Activated T-helper 17 cell treated with anti-CD3 and anti-CD28 coated beads, Interleukin-2, amount 50 U/mL, for 72 hours (primary cell): ENCODE data around the gene FUOM. TPM values are rescaled to one million over a fixed set of nuclear protein-coding genes. Genes with fewer than 3 reads are reported as not detected.

Source experiments
- ATAC-seq: fragments of 150-1000 bp; cut with Tn5 transposase; replicated peaks from 2 replicates; pipeline ENCODE4 v1.10.0; 2021; ENCODE audit warnings: mild to moderate bottlenecking, moderate library complexity
- H3K27ac Mint-ChIP-seq: one replicate; pipeline ENCODE4 v1.8.0; 2022; ENCODE audit warnings: mixed read lengths
- H3K27me3 Mint-ChIP-seq: one replicate; pipeline ENCODE4 v1.8.0; 2022; ENCODE audit warnings: mixed read lengths
- H3K36me3 Mint-ChIP-seq: one replicate; pipeline ENCODE4 v1.8.0; 2022; ENCODE audit warnings: low read depth, mild to moderate bottlenecking, mixed read lengths
- H3K4me1 Mint-ChIP-seq: one replicate; pipeline ENCODE4 v1.8.0; 2022; ENCODE audit warnings: mixed read lengths
- H3K4me3 Mint-ChIP-seq: one replicate; pipeline ENCODE4 v1.8.0; 2022; ENCODE audit warnings: mild to moderate bottlenecking, mixed read lengths
- H3K9me3 Mint-ChIP-seq: one replicate; pipeline ENCODE4 v1.8.0; 2022; ENCODE audit warnings: mixed read lengths
- total RNA-seq, 2 donors: library from RNA; stranded (reverse); gene quantifications; one replicate each; pipeline ENCODE4 v1.2.3, GENCODE V29; 2022

The FUOM gene
- total RNA-seq, 2 donors from 2014 or later, result 13.8 to 21.9 TPM

- no peaks in the 10 kb centered on the region for H3K36me3 Mint-ChIP-seq
- no peak overlapping the region for H3K4me3 Mint-ChIP-seq
These were observed 3.1 kb downstream of the FUOM start for GRCh38 chr10:133354672-133355240.

GRCh38 chr10:133353988-133354605, 3.7 kb downstream of the FUOM start:
- H3K4me3 Mint-ChIP-seq, result no peak overlapping the region
- peaks cover 3% of the 10 kb centered on the region for H3K4me1 Mint-ChIP-seq
- no peaks in the 10 kb centered on the region for H3K9me3 Mint-ChIP-seq
- H3K27ac Mint-ChIP-seq, result no peak overlapping the region
- H3K36me3 Mint-ChIP-seq, result no peaks in the 10 kb centered on the region
- peaks cover 3% of the 10 kb centered on the region for H3K27me3 Mint-ChIP-seq
- no peak for ATAC-seq

More at GRCh38 chr10:133354672-133355240, 3.1 kb downstream of the FUOM start:
- ATAC-seq, result no peak
- Mint-ChIP-seq H3K27ac (no peak overlapping the region), H3K4me1 (no peaks in the 10 kb centered on the region), H3K9me3 (no peaks in the 10 kb centered on the region), H3K27me3 (no peaks in the 10 kb centered on the region)

GRCh38 chr10:133353202-133353959, 4.4 kb downstream of the FUOM start:
- H3K4me1 Mint-ChIP-seq, result peaks cover 6% of the 10 kb centered on the region
- no peaks in the 10 kb centered on the region for H3K36me3 Mint-ChIP-seq
- H3K4me3 Mint-ChIP-seq, result no peak overlapping the region
- no peak overlapping the region for H3K27ac Mint-ChIP-seq
- ATAC-seq, result no peak
- peaks cover 6% of the 10 kb centered on the region for H3K27me3 Mint-ChIP-seq
- no peaks in the 10 kb centered on the region for H3K9me3 Mint-ChIP-seq

GRCh38 chr10:133351408-133352318, 6.2 kb downstream of the FUOM start:
- peaks cover 6% of the 10 kb centered on the region for H3K4me1 Mint-ChIP-seq
- no peak for ATAC-seq
- H3K27ac Mint-ChIP-seq, result no peak overlapping the region
- peaks cover 6% of the 10 kb centered on the region for H3K27me3 Mint-ChIP-seq
- H3K4me3 Mint-ChIP-seq, result no peak overlapping the region
- H3K36me3 Mint-ChIP-seq, result no peaks in the 10 kb centered on the region
- no peaks in the 10 kb centered on the region for H3K9me3 Mint-ChIP-seq

- no peak for ATAC-seq
- Mint-ChIP-seq H3K9me3 (no peaks in the 10 kb centered on the region), H3K4me1 (peaks cover 6% of the 10 kb centered on the region), H3K27ac (no peak overlapping the region), H3K4me3 (no peak overlapping the region), H3K27me3 (peaks cover 6% of the 10 kb centered on the region), H3K36me3 (no peaks in the 10 kb centered on the region)
These were observed 6.9 kb downstream of the FUOM start for GRCh38 chr10:133350950-133351329.

GRCh38 chr10:133350283-133350949, 7.4 kb downstream of the FUOM start:
- Mint-ChIP-seq H3K4me3 (no peak overlapping the region), H3K27ac (no peak overlapping the region), H3K9me3 (no peaks in the 10 kb centered on the region), H3K4me1 (peaks cover 6% of the 10 kb centered on the region), H3K36me3 (no peaks in the 10 kb centered on the region), H3K27me3 (peaks cover 11% of the 10 kb centered on the region)
- no peak for ATAC-seq

- Mint-ChIP-seq H3K4me3 (no peak overlapping the region), H3K27me3 (peaks cover 17% of the 10 kb centered on the region), H3K4me1 (peaks cover 6% of the 10 kb centered on the region), H3K36me3 (no peaks in the 10 kb centered on the region), H3K27ac (no peak overlapping the region), H3K9me3 (no peaks in the 10 kb centered on the region)
- no peak for ATAC-seq
These were observed 8.2 kb downstream of the FUOM start for GRCh38 chr10:133349577-133350011.

GRCh38 chr10:133349160-133349568, 8.7 kb downstream of the FUOM start:
- H3K27me3 Mint-ChIP-seq, result peaks cover 19% of the 10 kb centered on the region
- H3K9me3 Mint-ChIP-seq, result no peaks in the 10 kb centered on the region
- H3K27ac Mint-ChIP-seq, result no peak overlapping the region
- no peak for ATAC-seq
- H3K36me3 Mint-ChIP-seq, result no peaks in the 10 kb centered on the region
- peaks cover 6% of the 10 kb centered on the region for H3K4me1 Mint-ChIP-seq
- no peak overlapping the region for H3K4me3 Mint-ChIP-seq

- Mint-ChIP-seq H3K4me3 (no peak overlapping the region), H3K9me3 (no peaks in the 10 kb centered on the region), H3K27ac (no peak overlapping the region), H3K36me3 (no peaks in the 10 kb centered on the region), H3K4me1 (peaks cover 6% of the 10 kb centered on the region), H3K27me3 (peaks cover 20% of the 10 kb centered on the region)
- no peak for ATAC-seq
These were observed 9.9 kb downstream of the FUOM start for GRCh38 chr10:133347710-133348517.

- Mint-ChIP-seq H3K36me3 (no peaks in the 10 kb centered on the region), H3K4me1 (peaks cover 6% of the 10 kb centered on the region), H3K4me3 (no peak overlapping the region), H3K27me3 (peaks cover 23% of the 10 kb centered on the region), H3K9me3 (no peaks in the 10 kb centered on the region), H3K27ac (no peak overlapping the region)
- no peak for ATAC-seq
These were observed 11.4 kb downstream of the FUOM start for GRCh38 chr10:133346413-133346812.

- ATAC-seq, result no peak
- no peak overlapping the region for H3K4me3 Mint-ChIP-seq
- no peaks in the 10 kb centered on the region for H3K36me3 Mint-ChIP-seq
- no peaks in the 10 kb centered on the region for H3K9me3 Mint-ChIP-seq
- peaks cover 22% of the 10 kb centered on the region for H3K27me3 Mint-ChIP-seq
- H3K27ac Mint-ChIP-seq, result no peak overlapping the region
- H3K4me1 Mint-ChIP-seq, result peaks cover 4% of the 10 kb centered on the region
These were observed 13.6 kb downstream of the FUOM start for GRCh38 chr10:133344236-133344635.

- Mint-ChIP-seq H3K36me3 (no peaks in the 10 kb centered on the region), H3K4me3 (no peak overlapping the region), H3K4me1 (no peaks in the 10 kb centered on the region), H3K27ac (no peak overlapping the region), H3K27me3 (peaks cover 17% of the 10 kb centered on the region), H3K9me3 (no peaks in the 10 kb centered on the region)
- ATAC-seq, result no peak
These were observed 14.3 kb downstream of the FUOM start for GRCh38 chr10:133343558-133343957.

GRCh38 chr10:133342942-133343341, 14.9 kb downstream of the FUOM start:
- Mint-ChIP-seq H3K4me3 (no peak overlapping the region), H3K9me3 (no peaks in the 10 kb centered on the region), H3K27ac (no peak overlapping the region), H3K36me3 (no peaks in the 10 kb centered on the region), H3K27me3 (peaks cover 17% of the 10 kb centered on the region), H3K4me1 (no peaks in the 10 kb centered on the region)
- ATAC-seq, result no peak
